Stimulated activated naive B cell treated with anti-CD40 and anti-IgM and Interleukin-4, amounts not matched to agents 10 μg/mL and 1 μg/mL and 100 μg/mL, for 72 hours (primary cell): ENCODE data around the gene MCM3AP.
"Not testable (repeated sequence)": the region's sequence is repeated elsewhere in the genome, so short reads cannot be mapped to it uniquely, and the experiment has no call there.

Source experiments
- ATAC-seq, 2 donors: fragments of 150-1000 bp; cut with Tn5 transposase; replicated peaks; 2 replicates each; pipeline ENCODE4 v1.10.0; 2021; ENCODE audit warnings: moderate library complexity in 1 of 2
- DNase-seq: peaks from one replicate; pipeline ENCODE4 v3.0.0; 2021
- H3K27ac Mint-ChIP-seq: one replicate; pipeline ENCODE4 v1.8.0; 2022; ENCODE audit warnings: mild to moderate bottlenecking, mixed read lengths
- H3K27me3 Mint-ChIP-seq, 2 donors: one replicate each; pipeline ENCODE4 v1.8.0; 2022; ENCODE audit warnings: mixed read lengths in 2 of 2
- H3K36me3 Mint-ChIP-seq, 2 donors: one replicate each; pipeline ENCODE4 v1.8.0; 2022; ENCODE audit warnings: mixed read lengths in 2 of 2, mild to moderate bottlenecking in 1 of 2
- H3K4me1 Mint-ChIP-seq, 2 donors: one replicate each; pipeline ENCODE4 v1.8.0; 2022; ENCODE audit warnings: mixed read lengths in 2 of 2, mild to moderate bottlenecking in 1 of 2
- H3K4me3 Mint-ChIP-seq, 2 donors: one replicate each; pipeline ENCODE4 v1.8.0; 2022; ENCODE audit warnings: mild to moderate bottlenecking in 2 of 2, mixed read lengths in 2 of 2, moderate library complexity in 1 of 2
- H3K9me3 Mint-ChIP-seq, 2 donors: one replicate each; pipeline ENCODE4 v1.8.0; 2022; ENCODE audit warnings: mixed read lengths in 2 of 2, mild to moderate bottlenecking in 1 of 2

MCM3AP gene

GRCh38 chr21:46229133-46229922 is 56.1 kb downstream of the MCM3AP start:
- Mint-ChIP-seq H3K4me1 (peaks cover 39 to 66% of the 10 kb centered on the region in 2 donors), H3K36me3 (peaks cover 26 to 48% of the 10 kb centered on the region in 2 donors), H3K27me3 (no peaks in the 10 kb centered on the region), H3K27ac (peak overlapping the region; percentile 98), H3K4me3 (peak overlapping the region; percentile 87 to 96), H3K9me3 (peaks cover 0 to 4% of the 10 kb centered on the region in 2 donors)
- DNase-seq = peak; percentile 35
- ATAC-seq = peak; percentile 30 to 49

- Mint-ChIP-seq H3K27me3 (no peaks in the 10 kb centered on the region), H3K36me3 (peaks cover 21 to 44% of the 10 kb centered on the region in 2 donors), H3K27ac (peak within 1 kb of the TSS; percentile 98), H3K4me3 (peak within 1 kb of the TSS; percentile 87 to 96), H3K9me3 (peaks cover 0 to 4% of the 10 kb centered on the region in 2 donors), H3K4me1 (peaks cover 42 to 64% of the 10 kb centered on the region in 2 donors)
- peak; percentile 89 to 92 for ATAC-seq
- peak; percentile 97 for DNase-seq
Measured at GRCh38 chr21:46228345-46229051, 56.9 kb downstream of the MCM3AP start, which contains the start of gene LSS. Gene LSS, minus strand, starts transcription at chr21:46228774. Its CDS starts 29 bp downstream, at chr21:46228745.

GRCh38 chr21:46227811-46228344 is 57.5 kb downstream of the MCM3AP start:
- H3K4me1 Mint-ChIP-seq = peaks cover 42 to 62% of the 10 kb centered on the region in 2 donors
- peak overlapping the region; percentile 93 for H3K27ac Mint-ChIP-seq
- H3K27me3 Mint-ChIP-seq = no peaks in the 10 kb centered on the region
- H3K4me3 Mint-ChIP-seq = peak overlapping the region; percentile 87 to 89
- ATAC-seq = no peak
- H3K36me3 Mint-ChIP-seq = peaks cover 20 to 40% of the 10 kb centered on the region in 2 donors
- H3K9me3 Mint-ChIP-seq = peaks cover 0 to 4% of the 10 kb centered on the region in 2 donors
- no peak for DNase-seq

- ATAC-seq (peak in 1 of 2 donors; percentile 32), DNase-seq (no peak)
- Mint-ChIP-seq H3K27ac (peak overlapping the region; percentile 76), H3K4me1 (peaks cover 45 to 62% of the 10 kb centered on the region in 2 donors), H3K9me3 (peaks cover 0 to 4% of the 10 kb centered on the region in 2 donors), H3K27me3 (no peaks in the 10 kb centered on the region), H3K36me3 (peaks cover 27 to 40% of the 10 kb centered on the region in 2 donors), H3K4me3 (peak overlapping the region; percentile 87 to 89)
Measured at GRCh38 chr21:46226920-46227599, 58.4 kb downstream of the MCM3AP start.

GRCh38 chr21:46226146-46226545 is 59.3 kb downstream of the MCM3AP start:
- Mint-ChIP-seq H3K4me3 (peak overlapping the region; percentile 50 to 87), H3K27ac (no peak overlapping the region), H3K4me1 (peaks cover 39 to 56% of the 10 kb centered on the region in 2 donors), H3K36me3 (peaks cover 28 to 38% of the 10 kb centered on the region in 2 donors), H3K9me3 (peaks cover 0 to 4% of the 10 kb centered on the region in 2 donors), H3K27me3 (no peaks in the 10 kb centered on the region)
- DNase-seq (no peak), ATAC-seq (no peak)

- Mint-ChIP-seq H3K4me1 (peaks cover 31 to 35% of the 10 kb centered on the region in 2 donors), H3K36me3 (peaks cover 46 to 54% of the 10 kb centered on the region in 2 donors)
- not testable (repeated sequence) for H3K4me3 Mint-ChIP-seq, ATAC-seq, H3K27me3 Mint-ChIP-seq, H3K9me3 Mint-ChIP-seq, DNase-seq, H3K27ac Mint-ChIP-seq
Measured at GRCh38 chr21:46223661-46224060, 61.8 kb downstream of the MCM3AP start.

GRCh38 chr21:46223217-46223616 is 62.2 kb downstream of the MCM3AP start:
- Mint-ChIP-seq H3K4me1 (peaks cover 31 to 36% of the 10 kb centered on the region in 2 donors), H3K36me3 (peaks cover 46 to 54% of the 10 kb centered on the region in 2 donors)

GRCh38 chr21:46222436-46223116 is 62.8 kb downstream of the MCM3AP start:
- peaks cover 31 to 37% of the 10 kb centered on the region in 2 donors for H3K4me1 Mint-ChIP-seq
- H3K9me3 Mint-ChIP-seq = peaks cover 0 to 4% of the 10 kb centered on the region in 2 donors
- no peak overlapping the region for H3K27ac Mint-ChIP-seq
- H3K27me3 Mint-ChIP-seq = no peaks in the 10 kb centered on the region
- no peak overlapping the region for H3K4me3 Mint-ChIP-seq
- no peak for DNase-seq
- ATAC-seq = no peak
- H3K36me3 Mint-ChIP-seq = peaks cover 46 to 54% of the 10 kb centered on the region in 2 donors

More at GRCh38 chr21:46223217-46223616, 62.2 kb downstream of the MCM3AP start:
- Mint-ChIP-seq H3K4me3 (no peak overlapping the region), H3K27ac (no peak overlapping the region), H3K27me3 (no peaks in the 10 kb centered on the region), H3K9me3 (peaks cover 0 to 4% of the 10 kb centered on the region in 2 donors)
- no peak for DNase-seq
- ATAC-seq = no peak

GRCh38 chr21:46221664-46222435 is 63.6 kb downstream of the MCM3AP start:
- Mint-ChIP-seq H3K4me3 (no peak overlapping the region), H3K27ac (no peak overlapping the region), H3K36me3 (peaks cover 46 to 54% of the 10 kb centered on the region in 2 donors), H3K9me3 (peaks cover 0 to 4% of the 10 kb centered on the region in 2 donors), H3K4me1 (peaks cover 24 to 31% of the 10 kb centered on the region in 2 donors), H3K27me3 (no peaks in the 10 kb centered on the region)
- DNase-seq = no peak
- ATAC-seq = no peak

GRCh38 chr21:46220847-46221246 is 64.6 kb downstream of the MCM3AP start:
- ATAC-seq (no peak), DNase-seq (no peak)
- Mint-ChIP-seq H3K36me3 (peaks cover 48 to 57% of the 10 kb centered on the region in 2 donors), H3K9me3 (peaks cover 0 to 4% of the 10 kb centered on the region in 2 donors), H3K27me3 (no peaks in the 10 kb centered on the region), H3K27ac (no peak overlapping the region), H3K4me1 (peaks cover 19 to 25% of the 10 kb centered on the region in 2 donors), H3K4me3 (no peak overlapping the region)

- peaks cover 14 to 21% of the 10 kb centered on the region in 2 donors for H3K4me1 Mint-ChIP-seq
- no peaks in the 10 kb centered on the region for H3K9me3 Mint-ChIP-seq
- no peak overlapping the region for H3K4me3 Mint-ChIP-seq
- ATAC-seq (no peak), DNase-seq (no peak)
- no peak overlapping the region for H3K27ac Mint-ChIP-seq
- H3K27me3 Mint-ChIP-seq = no peaks in the 10 kb centered on the region
- H3K36me3 Mint-ChIP-seq = peaks cover 46 to 53% of the 10 kb centered on the region in 2 donors
Measured at GRCh38 chr21:46220275-46220810, 65.1 kb downstream of the MCM3AP start.

GRCh38 chr21:46219591-46220239 is 65.7 kb downstream of the MCM3AP start:
- H3K36me3 Mint-ChIP-seq = peaks cover 45 to 50% of the 10 kb centered on the region in 2 donors
- peaks cover 14 to 21% of the 10 kb centered on the region in 2 donors for H3K4me1 Mint-ChIP-seq
- H3K9me3 Mint-ChIP-seq = no peaks in the 10 kb centered on the region
- DNase-seq = no peak
- no peak for ATAC-seq
- no peak overlapping the region for H3K4me3 Mint-ChIP-seq
- H3K27ac Mint-ChIP-seq = no peak overlapping the region
- H3K27me3 Mint-ChIP-seq = no peaks in the 10 kb centered on the region
